Vein endothelial cell (primary cell): ENCODE measurements around the gene NEURL2. TPM values are rescaled to one million over a fixed set of nuclear protein-coding genes. Genes with fewer than 3 reads are reported as not detected.

Experiments
- total RNA-seq: library from RNA; depleted of rRNA; stranded (reverse); fragments of >200 nt; gene quantifications from 2 replicates; pipeline ENCODE4 v1.2.3, GENCODE V29; 2012

NEURL2 gene, protein sequence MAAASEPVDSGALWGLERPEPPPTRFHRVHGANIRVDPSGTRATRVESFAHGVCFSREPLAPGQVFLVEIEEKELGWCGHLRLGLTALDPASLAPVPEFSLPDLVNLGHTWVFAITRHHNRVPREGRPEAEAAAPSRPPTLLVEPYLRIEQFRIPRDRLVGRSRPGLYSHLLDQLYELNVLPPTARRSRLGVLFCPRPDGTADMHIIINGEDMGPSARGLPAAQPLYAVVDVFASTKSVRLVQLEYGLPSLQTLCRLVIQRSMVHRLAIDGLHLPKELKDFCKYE
- total RNA-seq: 4.3 and 5.6 TPM in 2 replicates

DNA sequence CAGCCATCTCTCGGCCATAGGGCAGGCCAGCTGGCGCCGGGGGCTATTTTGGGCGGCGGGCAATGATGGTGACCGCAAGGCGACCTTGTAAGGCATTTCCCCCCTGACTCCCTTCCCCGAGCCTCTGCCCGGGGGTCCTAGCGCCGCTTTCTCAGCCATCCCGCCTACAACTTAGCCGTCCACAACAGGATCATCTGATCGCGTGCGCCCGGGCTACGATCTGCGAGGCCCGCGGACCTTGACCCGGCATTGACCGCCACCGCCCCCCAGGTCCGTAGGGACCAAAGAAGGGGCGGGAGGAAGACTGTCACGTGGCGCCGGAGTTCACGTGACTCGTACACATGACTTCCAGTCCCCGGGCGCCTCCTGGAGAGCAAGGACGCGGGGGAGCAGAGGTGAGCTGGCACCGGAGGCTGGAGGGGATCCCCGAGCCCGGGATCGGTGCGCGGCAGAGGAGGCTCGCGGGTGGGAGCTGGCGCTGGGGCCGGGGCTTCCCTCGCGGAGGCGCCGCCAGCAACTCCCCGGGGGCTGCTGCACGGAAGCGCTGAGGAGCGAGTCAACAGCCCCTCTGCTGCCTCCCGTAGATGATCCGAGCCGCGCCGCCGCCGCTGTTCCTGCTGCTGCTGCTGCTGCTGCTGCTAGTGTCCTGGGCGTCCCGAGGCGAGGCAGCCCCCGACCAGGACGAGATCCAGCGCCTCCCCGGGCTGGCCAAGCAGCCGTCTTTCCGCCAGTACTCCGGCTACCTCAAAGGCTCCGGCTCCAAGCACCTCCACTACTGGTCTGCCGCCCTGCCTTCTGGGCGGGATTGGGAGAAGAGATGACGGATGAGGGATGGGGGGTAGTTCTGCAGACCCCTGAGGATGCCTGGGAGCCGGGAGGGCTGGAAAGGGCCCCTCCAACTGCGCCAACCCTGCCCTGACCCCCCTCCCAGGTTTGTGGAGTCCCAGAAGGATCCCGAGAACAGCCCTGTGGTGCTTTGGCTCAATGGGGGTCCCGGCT is at the start of gene NEURL2, which contains the start of gene CTSA:
Gene NEURL2, minus strand, starts transcription at position 224 of the 999 bp plus-strand sequence. Its CDS starts 217 bp downstream, at position 7.
Gene CTSA, plus strand, starts transcription at position 351 of the 999 bp plus-strand sequence. Its CDS starts 234 bp downstream, at position 585.

DNA sequence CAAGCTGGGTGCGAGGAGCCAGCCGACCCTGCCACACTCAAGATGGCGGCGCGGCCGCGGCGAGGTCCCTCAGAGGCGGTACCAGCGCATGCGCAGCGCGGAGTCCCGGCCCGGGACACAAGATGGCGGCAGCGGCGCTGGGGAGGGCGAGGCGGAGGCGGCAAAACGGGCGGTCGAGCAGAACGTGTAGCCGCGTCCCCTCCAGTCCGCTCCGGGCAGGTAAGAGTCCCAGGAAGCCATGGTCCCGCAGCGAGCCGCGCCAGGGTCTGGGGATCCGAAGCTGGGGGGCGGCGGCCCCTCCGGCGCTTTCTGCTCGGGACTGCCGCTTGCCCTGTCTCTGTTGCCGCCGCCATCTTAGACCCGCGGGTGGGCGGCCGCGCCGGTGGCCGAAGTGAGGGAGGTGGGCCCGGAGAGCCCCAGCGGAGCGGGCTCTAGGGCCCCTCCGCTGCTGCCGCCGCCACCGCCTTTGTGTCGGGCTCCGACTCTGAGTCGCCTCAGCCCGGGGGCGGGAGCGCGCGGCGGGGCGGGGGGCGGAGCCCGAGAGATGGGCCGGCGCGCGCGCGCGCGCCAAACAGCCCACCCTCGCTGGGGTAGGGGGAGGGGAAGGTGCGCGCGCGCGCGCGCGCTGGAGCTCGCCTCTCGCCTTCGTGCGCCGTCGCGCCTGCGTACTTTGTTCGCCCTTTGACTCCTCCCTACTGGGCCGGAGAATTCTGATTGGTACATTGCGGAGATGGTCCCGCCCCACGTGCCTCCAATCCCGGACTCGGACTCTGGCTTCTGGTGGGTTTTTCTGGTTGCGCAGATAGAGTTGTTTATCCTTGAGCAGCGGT is 43.8 kb upstream of the NEURL2 start, which contains the start of gene PCIF1:
Gene PCIF1, plus strand, starts transcription at position 98 of the 830 bp plus-strand sequence. CDS start 4,317 bp downstream, outside the sequence.

DNA sequence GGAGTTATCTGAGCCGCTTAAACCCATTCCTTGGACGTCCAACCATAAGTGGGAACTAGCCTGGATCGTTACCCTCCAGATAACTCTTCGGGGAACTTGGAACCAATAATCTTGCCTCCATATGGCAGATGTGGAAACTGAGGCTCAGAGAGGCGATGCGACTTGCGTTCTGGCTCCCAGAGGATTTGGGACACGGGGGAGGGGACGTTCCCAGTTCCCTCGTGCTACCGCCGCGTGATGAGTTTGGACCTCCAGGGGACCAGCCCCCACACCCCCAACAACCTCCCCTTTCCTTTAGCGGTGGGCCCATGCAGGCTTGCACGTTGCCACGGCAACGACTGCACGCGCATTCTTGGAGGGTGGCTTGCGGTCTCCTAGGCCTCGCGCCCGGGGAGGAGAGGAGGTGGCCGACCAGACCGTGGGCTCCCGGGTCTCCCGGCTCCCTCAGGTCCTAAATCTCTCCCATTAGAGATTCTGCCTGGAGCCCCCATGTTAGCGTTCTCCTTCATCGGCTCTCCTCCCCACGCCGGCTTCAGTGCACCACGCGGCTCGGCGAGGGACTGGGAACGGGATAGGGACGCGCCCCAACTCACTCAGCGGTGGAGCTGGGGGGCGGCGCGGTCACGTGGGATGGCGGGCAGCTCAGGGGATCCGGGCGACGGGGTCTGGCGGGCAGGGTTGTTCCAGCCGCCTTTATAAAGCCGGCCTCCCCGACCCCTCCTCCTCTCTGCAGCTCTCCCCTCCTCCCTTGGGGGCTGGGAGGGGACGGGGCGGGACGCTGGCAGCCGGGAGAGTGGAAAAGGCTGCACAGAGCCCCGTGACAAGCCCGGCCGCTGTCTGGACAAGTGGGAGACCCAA is 20.7 kb upstream of the NEURL2 start, which contains the start of gene PLTP:
Gene PLTP, minus strand, starts transcription at position 670 of the 858 bp plus-strand sequence. CDS start 703 bp downstream, outside the sequence.

DNA sequence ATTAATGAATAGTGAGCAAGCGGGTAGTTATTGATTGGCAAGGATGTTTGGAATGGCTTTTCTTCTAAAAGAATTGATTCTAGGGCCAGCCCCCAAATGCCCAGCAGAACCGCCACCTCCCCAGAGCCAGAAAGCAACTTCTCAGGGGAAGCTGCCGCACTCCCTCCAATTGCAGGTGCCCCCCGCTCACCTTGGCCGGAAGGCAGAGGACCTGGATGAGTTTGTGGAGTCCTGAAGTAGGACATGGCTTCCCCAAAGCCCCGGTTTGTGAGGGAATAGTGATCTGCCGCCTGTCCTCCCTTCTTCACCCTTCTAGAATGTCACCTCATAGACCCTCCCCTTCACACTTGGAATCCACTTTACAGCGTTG is 3.7 kb downstream of the NEURL2 start, which contains the start of gene SPATA25:
Gene SPATA25, minus strand, starts transcription at position 277 of the 370 bp plus-strand sequence. Its CDS starts 32 bp downstream, at position 245.

GRCh38 chr20:45880988-45881788 is 9.8 kb downstream of the NEURL2 start, which contains the start of gene ZSWIM1:
TSS of gene ZSWIM1 (plus strand) at chr20:45881227. CDS start at chr20:45882593, 1,366 bp downstream.

DNA sequence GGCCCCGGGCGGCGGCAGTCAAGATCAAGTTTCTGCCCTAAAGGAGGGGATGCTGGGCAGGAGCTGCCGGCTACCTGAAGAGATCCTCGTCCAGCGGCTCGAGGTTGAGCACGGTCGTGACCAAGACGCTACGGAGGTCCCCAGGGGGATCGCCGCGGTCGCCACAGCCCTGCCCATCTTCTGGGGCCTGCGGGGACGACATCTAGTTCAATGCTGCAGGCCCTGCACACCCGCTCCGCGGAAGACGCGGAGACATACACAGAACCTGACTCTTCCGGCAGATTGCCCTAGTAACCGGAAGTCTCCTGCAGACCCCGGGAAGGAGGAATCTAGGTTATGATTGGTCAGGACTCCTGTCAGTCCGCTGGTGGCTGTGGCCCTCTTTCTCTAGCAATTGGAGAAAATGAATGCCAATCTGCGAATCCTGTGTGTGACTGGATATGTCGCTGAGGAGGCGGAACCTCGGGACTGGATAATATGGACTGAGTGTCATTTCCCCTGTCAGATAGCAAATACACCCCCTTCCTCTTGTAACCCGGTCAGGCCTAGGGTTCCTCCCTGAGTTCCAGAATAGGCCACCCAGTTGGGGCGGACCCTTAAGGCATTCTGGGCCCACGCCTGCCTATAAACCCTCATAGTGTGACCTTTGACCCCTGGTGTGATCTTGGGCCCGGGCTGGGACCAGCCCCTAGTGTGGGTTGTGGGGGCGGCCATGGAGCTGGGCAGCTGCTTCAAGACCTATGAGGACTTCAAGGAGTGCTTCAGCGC is 33.7 kb downstream of the NEURL2 start, which contains the start of the genes ACOT8 and ZSWIM3:
Gene ACOT8, minus strand, starts transcription at position 279 of the 768 bp plus-strand sequence. Its CDS starts 77 bp downstream, at position 202.
Gene ZSWIM3, plus strand, starts transcription at position 501 of the 768 bp plus-strand sequence. Its CDS starts 212 bp downstream, at position 713.

Other genes with a start within 250 kb of the NEURL2 start
- not detected in 2 replicates for gene WFDC11, start 221.0 kb downstream of the NEURL2 start, total RNA-seq
- gene WFDC13, start 189.2 kb downstream of the NEURL2 start, total RNA-seq: not detected in 2 replicates
- gene WFDC10B, start 186.2 kb downstream of the NEURL2 start, total RNA-seq: not detected in 2 replicates
- gene SPINT4, start 168.9 kb downstream of the NEURL2 start, total RNA-seq: not detected in 2 replicates
- gene WFDC3, start 99.3 kb downstream of the NEURL2 start, total RNA-seq: not detected in 2 replicates
- 15.0 and 17.3 TPM in 2 replicates for gene DNTTIP1, start 99.3 kb downstream of the NEURL2 start, total RNA-seq
- gene UBE2C, start 78.6 kb downstream of the NEURL2 start, total RNA-seq: 18.9 and 23.3 TPM in 2 replicates
- gene TNNC2, start 63.9 kb downstream of the NEURL2 start, total RNA-seq: 0.33 TPM in 1 of 2 replicates, not detected in the other
- 23.7 and 33.0 TPM in 2 replicates for gene SNX21, start 57.4 kb downstream of the NEURL2 start, total RNA-seq
- gene ACOT8, start 33.8 kb downstream of the NEURL2 start, total RNA-seq: 24.2 and 30.1 TPM in 2 replicates
- 7.4 and 9.5 TPM in 2 replicates for gene ZSWIM3, start 33.6 kb downstream of the NEURL2 start, total RNA-seq
- 15.2 and 16.7 TPM in 2 replicates for gene ZSWIM1, start 10.0 kb downstream of the NEURL2 start, total RNA-seq
- 0.57 and 1.3 TPM in 2 replicates for gene SPATA25, start 3.6 kb downstream of the NEURL2 start, total RNA-seq
- 59.0 and 93.4 TPM in 2 replicates for gene CTSA, start 127 bp upstream of the NEURL2 start, total RNA-seq
- gene PLTP, start 20.9 kb upstream of the NEURL2 start, total RNA-seq: 8.4 and 18.3 TPM in 2 replicates
- 13.9 and 14.4 TPM in 2 replicates for gene PCIF1, start 43.5 kb upstream of the NEURL2 start, total RNA-seq
- gene ZNF335, start 81.0 kb upstream of the NEURL2 start, total RNA-seq: 22.4 and 23.2 TPM in 2 replicates
- not detected in 2 replicates for gene MMP9, start 117.7 kb upstream of the NEURL2 start, total RNA-seq
- gene SLC12A5, start 138.0 kb upstream of the NEURL2 start, total RNA-seq: 0.86 and 1.6 TPM in 2 replicates
- gene NCOA5, start 198.8 kb upstream of the NEURL2 start, total RNA-seq: 23.2 and 23.7 TPM in 2 replicates
- gene CD40, start 227.1 kb upstream of the NEURL2 start, total RNA-seq: 9.5 and 11.9 TPM in 2 replicates